NCI-H1694 treated with DMSO at 0.1 percent for 48 hours (cell line): ENCODE measurements around the gene ATP8B4.
"Not testable (repeated sequence)": the region's sequence is repeated elsewhere in the genome, so short reads cannot be mapped to it uniquely, and the experiment has no call there.

Source experiments
- DNase-seq: peaks from one replicate; lab custom pipeline; 2025; lab: John Stamatoyannopoulos, UW

The ATP8B4 gene

GRCh38 chr15:50109076-50109987 is 9.7 kb downstream of the ATP8B4 start:
- DNase-seq = no peak

DNA sequence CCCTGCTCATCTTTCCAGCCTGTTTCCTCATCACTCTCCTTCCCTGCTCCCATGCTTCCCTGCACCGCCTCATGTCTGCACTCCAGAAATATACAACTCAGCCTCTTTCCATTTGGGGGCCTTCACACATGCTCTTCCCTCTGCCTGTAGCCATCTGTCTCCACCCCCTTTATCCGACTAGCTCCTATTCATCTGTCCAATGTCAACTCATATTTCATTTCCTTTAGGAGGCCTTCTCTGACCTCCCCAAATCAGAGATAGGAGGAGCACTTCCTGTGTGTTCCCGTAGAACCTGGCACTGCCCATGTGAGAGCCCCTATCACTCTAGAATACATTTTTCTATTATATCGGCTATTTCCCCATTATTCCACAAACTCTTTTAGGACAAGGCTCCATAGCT is 10.6 kb downstream of the ATP8B4 start:
- DNase-seq = no peak

- no peak for DNase-seq
These were observed 11.2 kb downstream of the ATP8B4 start for GRCh38 chr15:50107591-50108408.

- no peak for DNase-seq
These were observed 11.9 kb downstream of the ATP8B4 start for GRCh38 chr15:50107157-50107556.

- DNase-seq = no peak
These were observed 12.6 kb downstream of the ATP8B4 start for GRCh38 chr15:50106457-50106856.

DNA sequence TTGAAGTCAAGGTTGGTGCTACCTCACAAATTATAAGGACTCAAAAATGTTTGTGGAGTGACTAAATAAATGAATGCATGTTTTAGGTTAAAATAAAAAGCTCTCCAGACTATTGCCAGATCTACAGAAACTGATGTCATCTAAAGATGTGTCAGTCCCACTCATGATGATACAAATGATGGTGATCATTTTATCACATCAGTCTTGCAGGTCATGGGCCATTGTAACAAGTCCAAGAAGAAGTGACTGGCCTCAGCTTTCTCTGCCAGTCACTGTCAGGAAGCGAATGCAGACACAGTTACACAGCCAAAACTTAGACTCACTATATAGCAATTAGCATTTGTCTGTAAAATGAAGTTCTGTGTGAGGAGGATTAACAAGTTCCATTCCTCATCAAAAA is 18.5 kb downstream of the ATP8B4 start:
- DNase-seq = no peak

DNA sequence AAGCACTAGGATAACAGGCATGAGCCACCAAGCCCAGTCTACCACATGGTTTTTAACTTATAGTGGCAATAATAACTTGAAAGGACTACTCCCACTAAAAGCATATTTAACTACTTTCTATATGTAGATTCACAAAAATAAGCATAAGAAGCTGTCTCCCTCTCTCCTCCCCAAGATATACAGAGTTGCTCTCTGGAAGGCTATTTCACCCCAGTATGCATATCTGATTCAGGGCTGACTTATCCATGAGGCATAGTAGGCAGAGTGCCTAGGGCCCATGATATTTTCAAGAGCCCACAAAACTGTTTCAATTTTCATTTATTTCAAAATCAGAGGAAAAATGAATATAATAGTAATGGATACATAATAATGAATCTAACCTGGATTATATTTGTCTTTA is 20.5 kb downstream of the ATP8B4 start:
- DNase-seq = no peak

- DNase-seq = no peak
These were observed 22.9 kb downstream of the ATP8B4 start for GRCh38 chr15:50095938-50096821.

DNA sequence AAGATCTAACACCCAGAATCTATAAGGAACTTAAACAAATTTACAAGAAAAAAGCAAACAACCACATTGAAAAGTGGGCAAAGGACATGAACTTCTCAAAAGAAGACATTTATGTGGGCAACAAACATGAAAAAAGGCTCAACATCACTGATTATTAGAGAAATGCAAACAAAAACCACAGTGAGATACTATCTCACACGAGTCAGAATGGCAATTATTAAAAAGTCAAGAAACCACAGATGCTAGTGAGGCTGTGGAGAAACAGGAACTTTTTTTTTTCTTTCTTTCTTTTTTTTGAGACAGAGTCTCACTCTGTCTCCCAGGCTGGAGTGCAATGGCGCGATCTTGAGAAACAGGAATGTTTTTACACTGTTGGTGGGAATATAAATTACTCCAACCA is 29.6 kb downstream of the ATP8B4 start:
- DNase-seq = not testable (repeated sequence)

- DNase-seq = no peak
These were observed 34.1 kb downstream of the ATP8B4 start for GRCh38 chr15:50084932-50085331.

DNA sequence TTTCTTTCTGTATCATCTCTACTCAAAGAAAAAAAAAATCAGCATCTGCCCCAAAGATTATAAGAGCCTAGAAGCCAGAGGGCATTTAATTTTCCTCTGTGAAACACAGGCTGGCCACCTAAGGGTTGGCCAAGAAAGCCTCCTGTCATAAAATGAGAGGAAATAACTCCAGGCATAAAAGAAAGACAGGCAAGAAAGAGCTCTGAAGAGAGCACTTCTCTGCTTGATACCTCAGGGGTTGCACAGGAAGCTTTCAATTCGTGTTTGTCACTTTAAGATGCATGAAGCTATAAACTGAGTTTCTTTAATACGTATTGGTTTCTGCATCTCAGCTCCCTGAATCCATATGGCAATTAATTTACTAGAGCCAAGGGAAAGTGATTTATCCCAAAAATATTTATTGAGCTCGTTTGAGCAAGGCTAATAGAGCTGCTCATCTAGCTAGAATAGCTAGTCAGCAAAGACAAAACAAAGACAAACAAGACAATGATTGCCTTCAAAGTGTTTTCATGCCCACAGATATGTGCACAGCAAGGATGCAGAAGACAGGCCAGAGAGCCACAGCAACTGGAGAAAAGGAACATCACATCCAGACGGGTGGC is 35.5 kb downstream of the ATP8B4 start:
- no peak for DNase-seq

- DNase-seq = no peak
These were observed 37.0 kb downstream of the ATP8B4 start for GRCh38 chr15:50082066-50082465.

DNA sequence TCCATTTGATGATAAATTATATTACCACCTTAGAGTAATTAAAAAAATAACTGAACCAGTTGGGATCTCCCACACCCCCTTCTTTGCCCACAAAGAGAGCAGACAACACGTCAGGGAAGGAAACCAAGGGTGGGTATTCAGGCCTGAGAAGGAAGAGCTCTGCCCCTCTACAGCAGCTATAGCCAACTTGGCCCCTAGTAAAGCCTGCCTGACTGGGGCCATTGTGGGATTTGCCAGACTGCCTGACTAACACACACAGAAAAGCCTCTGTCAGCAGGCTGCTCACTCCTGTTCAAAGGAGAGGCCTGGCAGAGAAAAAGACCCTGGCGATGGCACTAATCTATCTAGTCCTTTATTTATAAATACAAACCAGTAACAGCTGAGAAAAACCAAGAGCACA is 41.4 kb downstream of the ATP8B4 start:
- DNase-seq = no peak

- no peak for DNase-seq
These were observed 41.9 kb downstream of the ATP8B4 start for GRCh38 chr15:50077176-50077575.

DNA sequence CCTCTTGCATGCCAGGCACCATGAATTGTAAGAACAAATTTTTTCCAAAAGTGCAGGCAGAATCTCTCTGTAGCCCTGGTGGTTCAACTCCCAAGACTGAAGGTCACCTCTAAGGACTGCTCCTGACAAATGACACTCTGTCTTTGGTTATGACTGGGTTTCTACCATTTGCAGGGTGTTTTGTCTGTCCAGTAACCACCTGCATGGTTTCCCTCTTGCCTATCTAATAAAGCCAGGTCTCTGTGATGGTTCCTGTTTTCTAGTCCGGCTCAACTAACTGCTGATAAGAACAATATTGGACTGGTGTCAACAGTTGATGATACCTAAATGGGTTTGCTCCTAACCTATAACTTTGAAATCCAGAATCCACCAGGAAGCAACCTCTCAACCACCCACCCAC is 43.7 kb downstream of the ATP8B4 start:
- no peak for DNase-seq

- no peak for DNase-seq
These were observed 47.3 kb downstream of the ATP8B4 start for GRCh38 chr15:50071551-50072258.

GRCh38 chr15:50068016-50068415 is 51.0 kb downstream of the ATP8B4 start:
- no peak for DNase-seq

DNA sequence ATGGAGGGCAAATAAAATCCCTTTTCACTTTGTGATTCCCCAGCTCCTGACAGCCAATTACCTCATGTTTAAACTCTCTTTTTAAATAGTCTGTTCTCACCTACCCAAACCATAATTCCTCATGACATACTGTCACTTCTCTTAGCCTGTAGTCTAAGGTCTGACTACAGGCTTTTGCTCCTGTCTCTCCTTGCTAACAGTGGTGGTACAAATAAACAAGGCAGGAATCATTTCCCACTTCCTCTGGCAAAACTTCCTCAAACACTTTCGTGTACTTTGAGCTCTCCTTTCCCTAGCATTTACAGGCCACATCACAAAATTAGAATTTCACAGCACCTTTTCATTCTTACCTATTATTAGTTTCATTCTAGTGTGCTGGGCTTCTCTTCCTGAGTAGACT is 51.8 kb downstream of the ATP8B4 start:
- no peak for DNase-seq

DNA sequence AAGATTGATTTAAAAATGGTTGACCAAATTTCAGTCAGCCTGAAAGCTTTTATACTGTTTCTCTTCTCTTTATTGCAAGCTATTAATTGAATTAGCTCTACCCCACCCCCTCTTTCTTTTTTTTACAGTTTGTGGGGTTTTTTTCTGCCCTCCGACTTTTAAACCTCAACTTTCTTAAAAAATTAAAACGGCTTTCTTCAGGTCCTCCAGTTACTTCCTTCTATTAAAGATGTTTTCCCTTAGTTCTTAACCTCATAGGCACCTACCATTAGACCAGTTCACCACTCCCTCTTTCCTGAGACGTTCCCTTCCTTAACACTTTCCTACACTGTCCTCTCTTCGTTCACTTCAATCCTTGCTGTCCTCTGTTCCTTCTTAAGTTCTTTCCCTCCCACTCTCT is 52.4 kb downstream of the ATP8B4 start:
- DNase-seq = no peak

- no peak for DNase-seq
These were observed 52.8 kb downstream of the ATP8B4 start for GRCh38 chr15:50066202-50066601.

DNA sequence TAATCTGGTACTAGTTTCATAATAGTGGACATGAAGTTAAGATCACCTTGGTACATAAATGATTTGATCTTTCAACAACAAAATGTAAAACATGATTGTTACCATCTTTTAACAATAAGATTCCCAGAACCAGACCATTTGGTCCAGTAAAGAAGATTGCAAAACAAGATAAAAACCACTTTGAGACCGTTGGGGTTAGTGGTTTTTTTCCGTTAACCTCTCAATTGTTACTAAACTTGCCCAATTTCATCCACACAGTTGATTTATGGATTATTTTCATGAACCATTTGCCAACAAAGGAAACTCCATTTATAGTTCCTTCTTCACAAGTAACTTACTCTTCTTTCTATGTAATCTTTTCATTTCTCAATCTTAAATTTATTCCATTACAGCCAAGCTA is 53.8 kb downstream of the ATP8B4 start:
- DNase-seq = peak; percentile 7
